Measurements from ENCODE around the gene NBEAL2.

Gene NBEAL2

GRCh38 chr3:46934498-46935167 lies 44.8 kb upstream of the NBEAL2 start:
- no peak overlapping the region for H3K4me2 ChIP-seq
- H3K36me3 ChIP-seq (ENCODE audit: insufficient read depth): no peaks in the 10 kb centered on the region
- no peak for TF ChIP-seq CTCF (conservative IDR thresholded peaks at IDR 0.05; ENCODE audit: low read depth, low read length)
- H4K20me1 ChIP-seq (ENCODE audit: insufficient read depth): no peaks in the 10 kb centered on the region
- H3K4me3 ChIP-seq (IDR thresholded peaks at IDR 0.05; ENCODE audit: insufficient read depth, low read depth, low read length): no peak overlapping the region
- H2AFZ ChIP-seq (ENCODE audit: low read depth): no peak overlapping the region
- no peak overlapping the region for H3K9ac ChIP-seq
- H3K4me1 ChIP-seq (ENCODE audit: low read depth, poor library complexity, severe bottlenecking): peaks cover 20% of the 10 kb centered on the region
- H3K79me2 ChIP-seq (ENCODE audit: insufficient read depth, low read depth): peaks cover 6% of the 10 kb centered on the region; the same call in 1 of the 2 replicates
- no peak overlapping the region for H3K27ac ChIP-seq
- no peaks in the 10 kb centered on the region for H3K27me3 ChIP-seq (ENCODE audit: insufficient read depth, low read depth)

GRCh38 chr3:46935168-46935858 lies 44.2 kb upstream of the NBEAL2 start:
- H3K36me3 ChIP-seq (ENCODE audit: insufficient read depth): no peaks in the 10 kb centered on the region
- no peaks in the 10 kb centered on the region for H3K27me3 ChIP-seq (ENCODE audit: insufficient read depth, low read depth)
- no peak overlapping the region for H3K9ac ChIP-seq
- TF ChIP-seq CTCF (conservative IDR thresholded peaks at IDR 0.05; ENCODE audit: low read depth, low read length): no peak
- no peak overlapping the region for H2AFZ ChIP-seq (ENCODE audit: low read depth)
- H3K27ac ChIP-seq: no peak overlapping the region
- peaks cover 20% of the 10 kb centered on the region for H3K4me1 ChIP-seq (ENCODE audit: low read depth, poor library complexity, severe bottlenecking)
- H3K4me2 ChIP-seq: no peak overlapping the region
- H3K4me3 ChIP-seq (IDR thresholded peaks at IDR 0.05; ENCODE audit: insufficient read depth, low read depth, low read length): no peak overlapping the region
- peaks cover 6% of the 10 kb centered on the region; the same call in 1 of the 2 replicates for H3K79me2 ChIP-seq (ENCODE audit: insufficient read depth, low read depth)
- no peaks in the 10 kb centered on the region for H4K20me1 ChIP-seq (ENCODE audit: insufficient read depth)

GRCh38 chr3:46935989-46936558 lies 43.4 kb upstream of the NBEAL2 start:
- H3K4me2 ChIP-seq: no peak overlapping the region
- no peaks in the 10 kb centered on the region for H3K36me3 ChIP-seq (ENCODE audit: insufficient read depth)
- no peak overlapping the region for H3K9ac ChIP-seq
- no peak overlapping the region for H3K27ac ChIP-seq
- H3K79me2 ChIP-seq (ENCODE audit: insufficient read depth, low read depth): peaks cover 6% of the 10 kb centered on the region; the same call in 1 of the 2 replicates
- H2AFZ ChIP-seq (ENCODE audit: low read depth): no peak overlapping the region
- no peak for TF ChIP-seq CTCF (conservative IDR thresholded peaks at IDR 0.05; ENCODE audit: low read depth, low read length)
- H4K20me1 ChIP-seq (ENCODE audit: insufficient read depth): no peaks in the 10 kb centered on the region
- no peak overlapping the region for H3K4me3 ChIP-seq (IDR thresholded peaks at IDR 0.05; ENCODE audit: insufficient read depth, low read depth, low read length)
- H3K4me1 ChIP-seq (ENCODE audit: low read depth, poor library complexity, severe bottlenecking): peaks cover 20% of the 10 kb centered on the region
- no peaks in the 10 kb centered on the region for H3K27me3 ChIP-seq (ENCODE audit: insufficient read depth, low read depth)

GRCh38 chr3:46936733-46937250 lies 42.7 kb upstream of the NBEAL2 start:
- no peak overlapping the region for H3K27ac ChIP-seq
- no peak overlapping the region for H3K9ac ChIP-seq
- no peak overlapping the region for H2AFZ ChIP-seq (ENCODE audit: low read depth)
- peaks cover 15% of the 10 kb centered on the region for H3K4me1 ChIP-seq (ENCODE audit: low read depth, poor library complexity, severe bottlenecking)
- no peak for TF ChIP-seq CTCF (conservative IDR thresholded peaks at IDR 0.05; ENCODE audit: low read depth, low read length)
- no peak overlapping the region for H3K4me2 ChIP-seq
- no peaks in the 10 kb centered on the region for H4K20me1 ChIP-seq (ENCODE audit: insufficient read depth)
- H3K36me3 ChIP-seq (ENCODE audit: insufficient read depth): no peaks in the 10 kb centered on the region
- H3K79me2 ChIP-seq (ENCODE audit: insufficient read depth, low read depth): peaks cover 1% of the 10 kb centered on the region; the same call in 1 of the 2 replicates
- no peaks in the 10 kb centered on the region for H3K27me3 ChIP-seq (ENCODE audit: insufficient read depth, low read depth)
- H3K4me3 ChIP-seq (IDR thresholded peaks at IDR 0.05; ENCODE audit: insufficient read depth, low read depth, low read length): no peak overlapping the region

Measured in KMS-11 (cell line).